ENCODE results near the gene USH2A.

The USH2A gene

DNA sequence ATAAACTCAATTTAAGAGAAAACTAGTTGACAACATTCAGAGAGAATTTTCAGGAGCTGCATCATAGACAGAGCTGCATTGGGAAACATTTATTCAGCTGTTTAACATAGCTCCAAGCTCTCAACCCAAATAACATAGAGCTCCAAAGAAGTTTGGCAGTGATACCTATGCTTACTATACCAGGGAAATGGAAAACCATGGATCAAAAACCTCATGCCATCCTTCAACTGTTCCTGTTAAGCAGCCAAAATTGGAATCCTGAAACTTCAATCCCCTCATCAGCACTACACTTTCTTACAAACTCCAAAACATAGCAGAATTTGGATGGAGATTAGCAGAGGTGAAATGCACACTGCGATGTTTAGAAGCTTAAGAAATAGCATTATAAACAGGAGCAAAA, 164.4 kb downstream of the USH2A start:
- DNase-seq: no peak

DNA sequence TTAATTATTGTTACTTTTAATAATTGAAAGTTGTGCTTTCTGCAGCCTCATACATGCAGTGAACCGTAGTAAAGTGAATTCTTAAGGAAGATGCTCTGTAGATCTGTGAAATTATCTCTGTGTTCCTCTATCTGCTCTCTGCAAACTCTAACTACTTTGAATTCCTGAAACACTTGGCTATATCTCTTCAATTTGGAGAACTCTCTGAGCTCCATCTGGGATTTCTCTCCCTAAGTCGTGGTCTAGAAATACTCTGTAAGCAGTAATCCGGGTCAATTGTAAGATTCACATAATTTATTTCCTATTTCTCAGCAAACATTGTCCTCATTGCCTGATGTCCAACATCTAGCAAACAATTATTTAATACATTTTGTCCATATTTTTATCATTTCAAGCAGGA, 164.9 kb downstream of the USH2A start:
- DNase-seq: no peak

DNA sequence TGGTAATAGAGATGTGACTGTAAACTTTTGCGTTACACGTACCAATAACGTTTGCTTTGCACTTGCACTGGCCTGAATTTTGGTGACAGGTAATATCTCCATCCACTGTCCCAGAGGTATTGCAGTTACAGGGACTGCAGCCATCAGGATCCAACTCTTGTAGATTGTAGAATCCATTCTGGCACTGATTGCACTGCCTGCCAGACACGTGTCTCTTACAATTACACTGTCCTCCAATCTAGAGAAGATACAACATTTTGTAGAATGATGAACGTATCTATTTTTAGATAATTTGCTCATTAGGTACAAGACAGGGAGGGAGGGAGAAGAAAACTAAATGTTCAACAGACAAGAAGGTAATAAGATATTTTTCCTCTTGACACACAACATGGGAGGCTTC, 172.4 kb downstream of the USH2A start:
- no peak for DNase-seq

DNA sequence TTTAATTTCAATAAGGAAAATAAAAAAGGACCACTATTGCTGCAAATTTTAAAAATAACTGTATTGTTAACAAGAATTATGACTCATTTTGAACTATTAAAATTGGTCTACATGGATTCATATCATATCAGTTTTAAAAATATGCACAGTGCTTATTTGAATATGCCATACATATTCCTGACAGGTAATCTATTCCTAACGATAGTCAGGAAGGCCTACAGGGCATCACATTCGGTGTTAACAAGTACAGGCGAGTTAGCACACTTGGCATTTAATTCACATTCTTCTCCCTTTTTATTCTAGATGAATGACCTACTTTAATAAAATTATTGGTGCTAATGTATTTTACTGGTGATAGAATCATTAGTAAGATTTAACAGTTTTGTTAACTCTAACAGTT, 174.6 kb downstream of the USH2A start:
- no peak for DNase-seq

DNA sequence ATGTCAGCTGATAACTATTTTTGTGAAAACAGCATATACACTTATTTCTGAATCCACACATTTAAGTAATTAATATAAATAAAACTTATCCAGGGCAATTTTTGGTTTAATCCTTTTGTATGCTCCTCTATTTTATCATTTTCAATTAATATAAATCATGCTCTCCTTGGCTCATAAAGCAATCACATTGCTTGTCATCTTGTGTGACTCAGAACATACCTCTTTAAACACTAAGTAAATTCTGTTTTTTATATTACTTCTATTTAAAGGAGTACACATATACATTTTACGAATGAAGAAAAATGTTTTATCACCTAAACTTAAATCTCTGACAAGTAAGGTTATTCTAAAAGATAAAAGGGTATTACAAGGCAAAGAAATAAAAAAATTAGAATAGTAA, 175.3 kb downstream of the USH2A start:
- no peak for DNase-seq

DNA sequence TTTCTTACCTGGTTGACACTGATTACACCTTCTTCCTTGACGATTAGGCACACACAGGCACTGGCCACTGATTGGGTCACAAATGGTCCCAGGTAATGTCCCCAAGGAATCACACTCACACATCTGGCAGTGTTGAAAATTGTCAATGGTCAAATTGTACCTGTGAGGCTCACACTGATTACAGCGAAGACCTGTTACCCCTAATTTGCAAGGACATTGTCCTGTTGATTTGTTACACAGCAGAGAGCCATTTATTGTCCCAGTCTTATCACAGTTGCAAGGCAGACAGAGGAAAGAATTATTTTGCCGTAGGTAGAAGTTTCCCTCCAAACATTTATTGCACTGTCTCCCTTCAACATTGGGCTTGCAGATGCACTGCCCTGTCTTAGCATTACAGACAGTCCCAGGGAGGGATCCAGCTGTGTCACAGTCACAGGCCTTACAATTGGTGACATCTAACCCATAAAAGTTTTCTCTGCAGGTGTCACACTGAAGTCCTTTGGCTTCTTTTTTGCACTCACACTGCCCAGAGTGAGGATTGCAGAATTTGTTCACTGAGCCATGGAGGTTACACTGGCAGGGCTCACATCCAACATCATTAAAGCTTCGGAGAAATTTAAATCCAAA, 176.6 kb downstream of the USH2A start:
- no peak for DNase-seq

DNA sequence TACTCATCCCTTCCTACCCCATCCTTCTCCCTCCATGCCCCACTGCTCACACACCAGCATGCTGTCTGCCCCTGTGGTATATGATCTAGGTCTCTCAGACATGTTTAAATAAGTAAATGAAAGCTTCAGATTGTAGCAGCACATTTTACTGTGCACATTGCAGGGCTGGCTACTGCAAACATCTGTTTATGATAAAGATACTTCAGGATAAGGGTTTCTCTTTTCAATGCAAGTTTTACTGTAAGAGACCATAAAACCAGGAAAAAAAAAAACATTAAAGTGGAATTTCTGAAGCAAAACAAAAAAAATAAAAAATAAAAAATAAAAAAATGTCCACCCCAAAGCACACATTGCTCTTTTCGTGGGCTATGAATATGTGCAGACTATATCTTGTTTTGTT, 184.4 kb downstream of the USH2A start:
- no peak for DNase-seq

DNA sequence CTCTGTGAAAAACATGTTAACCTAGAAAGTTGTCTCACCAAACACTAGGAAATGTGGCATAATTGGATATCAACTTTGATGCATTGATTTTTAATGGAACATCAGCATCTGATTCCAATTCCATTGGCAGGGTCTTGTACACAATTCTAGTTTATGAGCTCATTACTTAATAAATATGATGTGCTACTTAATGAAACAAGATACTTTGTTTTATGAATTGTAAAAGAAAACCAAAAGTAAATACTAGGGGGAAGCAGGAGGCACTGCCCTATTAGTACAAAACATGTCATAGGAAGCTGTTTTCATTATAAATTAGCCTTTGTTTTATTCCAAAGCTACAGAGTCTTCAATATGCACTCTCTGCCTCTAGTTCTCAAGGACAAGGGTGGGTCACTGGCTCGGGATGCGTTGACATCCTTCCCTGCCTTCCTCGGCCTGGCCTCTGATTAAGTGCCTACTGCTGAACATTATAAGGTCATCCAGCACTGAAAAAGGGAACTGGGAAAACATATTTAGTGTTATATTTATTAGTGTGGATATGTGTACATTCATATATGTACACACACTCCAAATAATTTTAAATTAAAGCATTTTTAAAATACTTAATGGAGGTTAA, 185.2 kb downstream of the USH2A start:
- no peak for DNase-seq

DNA sequence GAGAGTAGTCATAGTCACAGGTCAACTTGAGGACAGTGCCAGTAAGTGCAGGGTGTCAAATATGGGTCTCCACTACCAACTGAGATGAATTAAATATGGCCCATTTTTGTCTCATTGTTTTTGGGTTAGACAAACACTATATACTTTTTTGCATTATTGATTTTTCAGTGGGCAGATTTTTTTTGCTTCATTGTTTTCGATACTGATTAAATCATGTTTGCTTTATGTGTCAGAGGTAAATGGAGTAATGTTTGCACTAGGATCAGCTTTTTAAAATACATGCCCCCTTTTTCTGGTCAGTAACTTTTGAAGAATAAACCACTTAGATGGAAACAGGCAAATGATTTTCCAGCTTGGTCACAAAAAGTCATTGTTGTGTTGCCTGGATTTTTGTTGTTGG, 199.0 kb downstream of the USH2A start:
- no peak for DNase-seq

DNA sequence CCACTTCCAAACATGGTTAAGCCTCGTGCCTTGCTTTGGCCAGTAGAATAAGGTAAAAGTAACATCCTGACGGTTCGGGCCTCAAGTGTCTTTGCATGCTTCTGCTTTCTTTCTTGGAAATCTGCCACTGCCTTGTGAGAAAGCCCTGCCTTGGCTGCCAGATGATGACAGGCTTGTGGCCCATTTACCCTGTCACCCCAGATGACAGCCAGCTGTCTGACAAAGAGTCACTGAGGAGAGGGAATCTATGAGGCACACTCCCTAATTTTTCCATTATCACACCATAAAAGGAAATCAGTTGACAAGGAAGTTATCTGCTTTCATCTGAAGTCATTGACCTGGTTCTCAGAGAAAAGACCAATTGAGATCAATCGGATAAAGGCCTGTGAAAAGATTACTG, 199.8 kb downstream of the USH2A start:
- no peak for DNase-seq

DNA sequence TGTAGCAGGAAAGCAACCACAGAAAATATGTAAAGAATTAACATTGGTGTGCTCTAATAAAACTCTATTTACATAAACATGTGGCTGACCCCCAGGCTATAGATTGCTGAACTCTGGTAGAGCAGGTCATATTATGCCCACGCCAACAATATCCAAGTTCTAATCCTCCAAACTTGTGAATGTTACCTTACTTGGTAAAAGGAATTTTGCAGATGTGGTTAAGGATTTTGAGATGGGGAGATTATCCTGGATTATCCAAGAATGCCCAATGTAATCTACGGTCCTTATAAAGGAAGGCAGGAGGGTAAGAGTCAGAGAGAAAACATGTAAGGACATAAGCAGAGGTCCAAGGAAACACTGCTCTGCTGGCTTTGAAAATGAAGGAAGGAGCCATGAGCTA, 201.0 kb downstream of the USH2A start:
- DNase-seq: no peak

DNA sequence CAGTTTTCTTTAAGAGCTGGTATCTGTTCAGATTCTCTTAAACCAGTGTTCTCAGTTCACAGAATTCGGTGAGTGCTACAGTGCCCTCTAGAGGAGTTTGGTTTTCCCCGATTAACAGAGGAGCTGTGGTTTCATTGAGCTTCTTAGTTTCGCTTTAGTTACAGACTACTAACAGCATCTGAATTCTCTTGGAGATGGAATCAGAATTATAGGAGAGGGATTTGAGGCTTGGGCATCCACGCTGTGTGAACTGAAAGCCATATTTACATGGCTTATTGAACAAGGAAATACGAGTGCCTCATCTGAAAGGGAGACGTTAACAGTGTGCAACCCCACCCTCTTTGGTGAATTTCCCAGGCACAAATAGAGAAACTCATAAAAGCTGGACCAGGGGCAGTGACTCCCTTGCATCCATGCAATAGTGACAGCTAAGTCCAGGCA, 202.0 kb downstream of the USH2A start:
- no peak for DNase-seq

DNA sequence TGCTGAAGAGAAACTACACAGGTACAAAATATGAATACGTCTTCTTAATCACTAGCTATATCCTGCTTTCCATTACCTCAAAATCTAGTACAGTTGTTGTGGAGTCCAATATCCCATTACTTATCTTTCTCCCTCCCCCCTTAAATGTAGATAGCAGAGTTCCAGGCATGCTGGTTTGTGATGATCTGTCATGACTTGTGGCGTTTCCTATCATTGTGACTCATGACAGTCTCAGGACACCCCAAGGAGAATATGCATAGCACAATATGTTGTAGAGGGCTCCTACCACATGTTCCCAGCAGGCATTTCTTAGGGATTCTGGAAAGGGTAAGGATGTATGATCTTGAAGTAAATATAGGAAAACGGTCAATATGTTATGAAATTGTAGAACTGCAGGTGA, 206.9 kb downstream of the USH2A start:
- DNase-seq: no peak

DNA sequence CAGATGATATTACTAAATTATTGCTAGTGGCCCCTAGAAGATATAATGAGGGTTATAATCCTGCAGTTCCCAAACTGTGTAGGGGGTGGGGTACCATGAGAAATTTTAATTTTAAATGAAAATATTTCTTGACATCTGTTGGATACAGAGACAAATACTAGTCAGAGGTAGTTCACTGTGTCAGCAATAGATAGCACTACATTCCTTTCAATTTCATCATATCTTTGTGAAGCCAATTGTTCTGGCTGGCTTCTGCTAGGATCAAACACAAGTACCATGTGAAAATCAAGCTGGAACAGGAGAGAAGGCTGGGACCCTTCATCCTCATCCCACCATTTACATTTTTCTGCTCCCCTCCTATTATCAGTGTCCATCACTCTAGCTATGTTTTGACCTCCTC, 208.1 kb downstream of the USH2A start:
- DNase-seq: no peak

DNA sequence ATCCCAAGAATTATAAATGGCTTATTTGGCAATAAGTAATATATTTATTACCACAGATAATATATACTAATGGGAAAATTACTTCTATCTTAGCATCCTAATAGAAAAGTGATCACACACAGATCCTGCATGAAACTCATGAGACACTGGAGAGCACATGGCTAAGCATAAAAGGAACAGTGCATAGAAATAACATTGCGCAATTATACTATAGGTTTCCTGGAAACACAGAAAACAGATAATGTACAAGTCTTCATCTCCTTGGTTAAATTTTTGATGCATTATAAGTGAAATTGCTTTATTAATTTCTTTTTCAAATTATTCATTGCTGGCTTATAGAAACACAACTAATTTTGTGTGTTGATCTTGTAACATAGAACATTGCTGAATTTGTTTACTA, 210.4 kb downstream of the USH2A start:
- no peak for DNase-seq

DNA sequence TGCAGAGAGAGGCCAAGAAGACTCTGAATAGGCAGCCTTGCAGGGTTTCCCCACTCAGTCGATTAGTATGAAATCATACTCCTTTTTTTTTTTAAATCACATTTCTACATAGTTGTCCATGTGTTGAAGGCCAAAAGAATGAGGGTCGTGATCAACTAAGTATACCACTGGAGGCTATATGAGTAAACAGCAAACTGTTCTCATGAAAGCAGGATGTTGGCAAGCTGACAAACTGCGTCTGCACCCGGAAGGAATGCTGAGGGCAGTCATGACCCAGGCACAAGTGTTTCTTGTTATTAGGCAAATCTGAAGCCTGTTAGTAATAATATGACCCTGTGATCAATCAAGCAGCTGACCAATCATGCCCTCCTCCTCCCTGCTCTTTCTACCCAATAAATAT, 213.2 kb downstream of the USH2A start:
- no peak for DNase-seq

DNA sequence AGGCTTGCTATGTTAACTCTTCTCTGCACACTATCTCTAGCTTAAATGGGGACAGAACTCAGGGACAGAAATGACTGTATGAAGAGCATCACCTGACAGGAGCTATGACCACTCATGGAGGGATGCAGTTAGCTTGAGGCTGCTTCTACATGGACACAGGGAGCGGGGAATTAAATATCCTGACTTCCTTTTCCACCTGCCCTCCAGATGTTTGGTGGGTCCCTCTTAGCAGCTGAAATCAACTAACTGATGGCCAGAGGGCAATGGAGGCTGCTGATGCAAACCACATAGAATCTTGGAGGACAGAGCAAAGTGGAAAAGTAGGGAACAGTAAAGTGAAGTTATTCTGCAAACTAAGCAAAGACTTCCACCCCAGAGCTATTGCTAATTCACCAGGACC, 214.1 kb downstream of the USH2A start:
- DNase-seq: no peak

DNA sequence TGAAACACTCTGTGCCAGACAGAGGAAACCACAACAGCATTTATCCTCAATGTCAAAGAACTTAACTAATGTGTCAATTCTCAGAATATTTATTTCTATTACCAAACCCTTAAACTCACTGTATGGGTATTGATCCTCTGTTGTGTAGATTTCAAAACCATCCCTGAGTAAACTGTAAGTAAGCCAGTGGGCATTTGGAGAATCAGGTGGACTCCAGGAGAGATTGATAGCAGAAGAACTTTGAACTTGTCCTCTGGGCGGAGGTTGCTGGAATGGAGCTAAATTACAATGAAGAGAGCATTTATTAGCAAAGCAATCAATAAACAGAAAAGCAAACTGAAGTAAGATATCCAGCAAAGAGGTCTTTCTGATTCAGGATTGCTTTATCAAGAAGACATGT, 216.1 kb downstream of the USH2A start:
- no peak for DNase-seq

DNA sequence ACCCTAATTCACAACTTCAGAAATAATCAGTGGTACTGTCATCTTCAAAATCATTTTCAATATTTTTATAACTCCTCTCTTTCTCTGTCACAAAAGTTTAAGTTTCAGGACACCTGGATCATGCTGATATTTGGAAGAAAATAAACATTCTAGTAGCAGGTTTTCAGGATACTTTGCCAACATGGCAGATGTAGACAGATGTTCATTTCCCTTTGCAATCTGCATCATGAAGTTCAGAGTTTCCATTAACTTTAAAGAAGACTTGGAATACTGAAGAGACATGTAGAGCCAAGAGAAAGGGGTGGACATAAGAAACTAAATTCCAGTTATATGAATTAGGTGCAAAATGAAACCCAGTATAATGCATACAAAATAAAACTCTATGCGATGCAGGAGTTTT, 218.1 kb downstream of the USH2A start:
- DNase-seq: no peak

DNA sequence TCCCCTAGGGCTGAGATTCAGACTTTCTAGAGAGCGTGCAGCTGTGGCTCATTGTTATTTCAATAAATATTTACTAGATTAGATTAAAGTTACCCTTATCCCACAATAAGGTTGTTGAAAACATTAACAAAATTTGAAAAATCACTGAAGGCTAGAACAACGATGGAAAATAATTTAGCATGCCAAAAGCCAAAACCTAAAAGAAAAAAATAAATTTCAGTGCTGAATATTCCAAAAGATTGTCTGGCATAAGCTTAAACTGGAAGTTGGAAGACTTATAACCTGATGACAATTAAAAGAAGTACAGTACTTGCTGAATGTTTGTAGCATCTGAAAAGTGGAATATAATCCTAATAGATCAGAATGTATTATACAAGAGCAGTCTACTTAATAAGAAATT, 221.3 kb downstream of the USH2A start:
- DNase-seq: no peak

DNA sequence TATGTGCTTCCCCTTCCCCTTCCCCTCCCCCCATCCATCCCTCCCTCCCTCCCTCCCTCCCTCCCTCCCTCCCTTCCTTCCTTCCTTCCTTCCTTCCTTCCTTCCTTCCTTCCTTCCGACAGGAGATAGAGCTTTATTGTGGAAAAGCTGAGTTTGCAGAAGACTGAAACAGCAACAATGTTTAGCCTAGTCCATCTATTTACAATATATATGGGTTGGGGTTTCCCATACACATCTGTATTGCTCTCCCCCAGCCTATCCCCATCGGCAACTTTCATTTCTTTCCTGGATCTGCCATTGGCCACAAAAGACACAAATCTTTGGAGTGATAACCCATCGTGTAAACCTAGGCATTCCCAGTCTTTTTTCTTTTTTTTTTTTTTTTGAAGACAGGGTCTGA, 222.3 kb downstream of the USH2A start:
- no peak for DNase-seq

DNA sequence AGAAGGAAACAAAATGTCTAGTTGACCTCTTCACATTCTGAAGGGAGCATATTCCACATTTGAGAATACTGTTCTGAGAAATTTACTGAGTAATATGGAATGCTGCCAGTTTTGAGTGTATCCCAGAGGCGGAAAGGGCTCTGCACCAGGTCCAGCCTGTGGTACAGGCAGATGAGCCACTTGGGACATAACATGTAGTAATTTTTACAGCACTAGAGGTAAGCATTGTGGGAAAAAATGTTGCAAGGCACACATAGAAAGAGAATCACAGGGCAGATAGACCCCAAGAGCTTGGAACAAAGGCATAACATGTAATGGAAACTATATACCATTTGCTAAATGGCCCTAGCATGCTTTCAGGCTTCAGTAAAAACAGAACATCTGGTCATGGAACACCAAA, 228.5 kb downstream of the USH2A start:
- DNase-seq: no peak

DNA sequence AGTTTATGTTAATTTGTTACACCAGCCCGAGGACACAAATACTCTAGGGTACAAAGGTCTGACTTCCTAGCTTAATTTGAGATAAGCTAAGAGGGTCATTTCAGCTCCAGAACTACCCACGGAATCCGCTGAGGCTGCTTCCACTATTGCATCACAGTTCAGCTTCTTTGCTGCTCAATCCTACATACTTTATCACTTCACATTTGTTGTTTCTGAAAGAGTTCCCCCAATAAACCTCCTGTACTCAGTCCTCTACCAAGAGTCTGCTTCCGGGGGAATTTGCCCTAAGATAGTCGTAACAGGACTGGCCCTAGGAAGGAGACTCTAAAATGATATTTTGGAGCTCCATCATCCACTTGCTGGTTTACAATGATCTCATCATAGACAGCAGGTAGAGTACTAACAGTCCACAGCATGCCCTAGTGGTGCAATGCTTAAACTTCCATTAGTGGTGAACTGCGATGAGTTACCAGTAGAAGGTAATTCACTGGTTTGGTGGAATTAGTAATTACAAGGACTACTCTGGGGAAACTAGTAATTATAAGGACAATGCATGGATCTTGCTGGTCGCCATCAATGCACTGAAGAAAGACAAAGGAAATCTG, 229.3 kb downstream of the USH2A start:
- no peak for DNase-seq

DNA sequence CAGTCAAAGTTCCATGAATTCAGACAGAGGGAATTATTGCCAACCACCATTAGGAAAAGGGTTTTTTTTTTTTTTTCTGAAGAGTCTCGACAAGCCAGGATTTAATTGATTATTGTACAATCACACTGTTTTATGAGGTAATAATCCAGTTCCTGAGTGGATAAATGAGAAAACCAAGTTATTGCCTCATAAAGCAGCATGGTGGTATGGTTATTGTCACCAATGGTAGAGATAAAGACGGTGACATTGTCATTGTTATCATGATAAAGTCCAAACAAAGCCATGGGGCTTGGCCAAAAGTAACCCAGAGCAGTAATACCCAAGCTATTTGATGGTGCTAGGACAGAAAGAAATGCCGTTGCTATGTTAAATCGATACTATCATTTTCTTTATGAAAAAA, 232.8 kb downstream of the USH2A start:
- DNase-seq: no peak

DNA sequence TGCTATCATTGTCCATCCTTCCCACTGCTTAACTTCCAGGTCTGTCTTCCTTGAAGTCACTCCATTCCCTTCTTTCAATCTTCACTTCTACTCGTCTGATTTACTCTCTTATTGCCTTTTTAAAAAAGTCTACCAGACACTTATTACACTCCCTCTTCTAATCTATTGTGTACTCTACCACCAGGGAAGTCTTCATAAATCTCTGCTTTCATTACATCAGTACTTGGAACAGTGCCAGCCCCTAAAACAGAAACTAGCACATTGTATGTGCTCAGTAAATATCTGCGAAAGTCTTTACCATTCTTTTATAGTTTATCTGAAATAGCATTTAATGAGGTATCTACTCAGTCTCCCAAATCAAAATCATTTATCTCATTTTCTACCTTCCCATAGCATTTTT, 236.4 kb downstream of the USH2A start:
- DNase-seq: no peak

Data from CD4-positive, alpha-beta T cell treated with Interferon alpha-2 for 1 hour (primary cell).